HCT116 (cell line): ENCODE data around the gene DPM2. TPM values are rescaled to one million over a fixed set of nuclear protein-coding genes. Genes with fewer than 3 reads are reported as not detected.

ENCODE experiments used
- ATAC-seq: fragments of 200-7000 bp; cut with Tn5 transposase; 2 replicates; pipeline ENCODE4 v1.9.1; 2020; ENCODE audit warnings: mild to moderate bottlenecking, moderate library complexity
- BruUV-seq: library from RNA; stranded (reverse); fragments of 400-500 nt; replicated peaks from 2 replicates; lab custom pipeline; 2021; lab: Mats Ljungman, UMichigan
- CTCF ChIA-PET: fragments of 300-600 bp; sonication (Branson Sonifier 250); formaldehyde crosslinking; loops from one replicate; lab custom pipeline; 2021; ENCODE audit warnings: antibody characterized with exemption; lab: Charles Lee
- POLR2A ChIA-PET: fragments of 300-600, 350-600 bp; sonication (Branson Sonifier 250); formaldehyde crosslinking; loops from one replicate; lab custom pipeline; 2021; ENCODE audit warnings: antibody characterized with exemption; lab: Charles Lee
- RAD21 ChIA-PET, 2 experiments: fragments of 300-600 bp; sonication (Branson Sonifier 250); formaldehyde crosslinking; loops; one replicate each; lab custom pipeline; 2023; ENCODE audit warnings: low total read pairs in 2 of 2; ENCODE audit not compliant: uncharacterized antibody in 2 of 2, unreplicated experiment in 2 of 2, low non-redundant PET in 1 of 2; lab: Charles Lee
- DNase-seq: peaks from one replicate; pipeline ENCODE4 v3.0.0-alpha.2; 2010; ENCODE audit warnings: low read depth, low spot score
- H2AFZ ChIP-seq: fragments of 200-600 bp; shearing (Covaris generic), sonication (generic); 2 replicates; pipeline ENCODE4 v1.6.1; 2017; ENCODE audit warnings: low read depth, mixed run types, mixed read lengths, antibody characterized with exemption, low read length; ENCODE audit not compliant: poor library complexity, severe bottlenecking
- H3K27ac ChIP-seq: 2 replicates; pipeline ENCODE4 v1.5.1; 2012; ENCODE audit warnings: low read depth, low read length
- H3K27me3 ChIP-seq: fragments of 200-600 bp; sonication (generic); 2 replicates; pipeline ENCODE4 v1.6.1; 2016; ENCODE audit warnings: mixed run types, low read length, mixed read lengths; ENCODE audit not compliant: insufficient read depth
- H3K36me3 ChIP-seq, 2 experiments: fragments of 200-500 bp in 1 of 2; fragments of 200-600 bp in 1 of 2; sonication (Bioruptor generic) in 1 of 2; sonication (generic) in 1 of 2; 2 replicates each; pipeline versions ENCODE4 v1.5.1 to v1.6.1; 2014 to 2016; ENCODE audit warnings: low read length in 2 of 2, inconsistent platforms in 1 of 2, mixed read lengths in 1 of 2, mixed run types in 1 of 2; ENCODE audit not compliant: insufficient read depth in 2 of 2, control insufficient read depth in 1 of 2
- H3K4me1 ChIP-seq, 2 experiments: fragments of 200-600 bp in 1 of 2; sonication (generic) in 1 of 2; 2 replicates each; pipeline versions ENCODE4 v1.5.1 to v1.6.1; 2012 to 2017; ENCODE audit warnings: low read length in 2 of 2, inconsistent platforms in 1 of 2, mild to moderate bottlenecking in 1 of 2, mixed read lengths in 1 of 2, mixed run types in 1 of 2, moderate library complexity in 1 of 2; ENCODE audit not compliant: insufficient read depth in 2 of 2, control insufficient read depth in 1 of 2
- H3K4me2 ChIP-seq: fragments of 200-600 bp; sonication (generic); 2 replicates; pipeline ENCODE4 v1.6.1; 2017; ENCODE audit warnings: mixed run types, low read length, mixed read lengths
- H3K4me3 ChIP-seq, 2 experiments: fragments of 200-600 bp in 1 of 2; sonication (generic) in 1 of 2; replicated peaks in 1 of 2; 2 replicates each; pipeline ENCODE4 v1.5.1; 2011 to 2016; ENCODE audit warnings: low read length in 2 of 2, control low read depth in 1 of 2, low read depth in 1 of 2, mild to moderate bottlenecking in 1 of 2, mixed read lengths in 1 of 2, mixed run types in 1 of 2
- H3K79me2 ChIP-seq: fragments of 200-600 bp; sonication (generic); 2 replicates; pipeline ENCODE4 v1.6.1; 2017; ENCODE audit warnings: mild to moderate bottlenecking, mixed run types, low read length, moderate library complexity, mixed read lengths; ENCODE audit not compliant: insufficient read depth
- H3K9ac ChIP-seq: fragments of 200-600 bp; sonication (generic); 2 replicates; pipeline ENCODE4 v1.6.1; 2016; ENCODE audit warnings: low read length, mixed read lengths
- H3K9me2 ChIP-seq: fragments of 200-600 bp; sonication (generic), shearing (Covaris generic); 2 replicates; pipeline ENCODE4 v1.6.1; 2017; ENCODE audit warnings: mixed run types, mild to moderate bottlenecking, moderate library complexity; ENCODE audit not compliant: insufficient read depth
- H3K9me3 ChIP-seq, 2 experiments: fragments of 200-500 bp in 1 of 2; fragments of 200-600 bp in 1 of 2; sonication (Bioruptor generic) in 1 of 2; sonication (generic) in 1 of 2; 2 replicates each; pipeline ENCODE4 v1.6.1; 2014 to 2017; ENCODE audit warnings: low read length in 2 of 2, mixed read lengths in 2 of 2, inconsistent platforms in 1 of 2, low read depth in 1 of 2, mild to moderate bottlenecking in 1 of 2, mixed run types in 1 of 2, moderate library complexity in 1 of 2; ENCODE audit not compliant: control insufficient read depth in 1 of 2, insufficient read depth in 1 of 2
- H4K20me1 ChIP-seq: fragments of 200-600 bp; sonication (generic), shearing (Covaris generic); 2 replicates; pipeline ENCODE4 v1.6.1; 2017; ENCODE audit warnings: mixed run types, mild to moderate bottlenecking, moderate library complexity; ENCODE audit not compliant: insufficient read depth
- ATF3 ChIP-seq: IDR thresholded peaks from 2 replicates; pipeline ENCODE4 v1.6.1; 2012
- CBX3 ChIP-seq: IDR thresholded peaks from 2 replicates; pipeline ENCODE4 v1.6.1; 2012; ENCODE audit warnings: low read depth
- CEBPB ChIP-seq: IDR thresholded peaks from 2 replicates; pipeline ENCODE4 v1.6.1; 2012; ENCODE audit warnings: low read depth
- CTCF ChIP-seq, 3 experiments: fragments of 200-600 bp in 1 of 3; sonication (generic) in 1 of 3; IDR thresholded peaks in 2 of 3; conservative IDR thresholded peaks in 1 of 3; 2 replicates each; pipeline ENCODE4 v1.5.1; 2012 to 2017; ENCODE audit warnings: low read depth in 2 of 3, low read length in 2 of 3, antibody characterized with exemption in 1 of 3, borderline replicate concordance in 1 of 3, control low read depth in 1 of 3, mild to moderate bottlenecking in 1 of 3, mixed read lengths in 1 of 3, mixed run types in 1 of 3, moderate library complexity in 1 of 3; ENCODE audit not compliant: insufficient read depth in 1 of 3
- ELF1 ChIP-seq: IDR thresholded peaks from 2 replicates; pipeline ENCODE4 v1.6.1; 2012; ENCODE audit warnings: low read depth, borderline replicate concordance
- EZH2 ChIP-seq: fragments of 200-600 bp; sonication (generic); IDR thresholded peaks from 2 replicates; pipeline ENCODE4 v1.6.1; 2017; ENCODE audit warnings: antibody characterized with exemption, mixed run types
- EZH2phosphoT487 ChIP-seq: fragments of 200-600 bp; IDR thresholded peaks from 2 replicates; pipeline ENCODE4 v1.6.1; 2018; ENCODE audit warnings: antibody characterized with exemption, borderline replicate concordance
- FOSL1 ChIP-seq: IDR thresholded peaks from 2 replicates; pipeline ENCODE4 v1.6.1; 2012; ENCODE audit warnings: low read depth
- JUND ChIP-seq: IDR thresholded peaks from 2 replicates; pipeline ENCODE4 v1.6.1; 2012
- POLR2A ChIP-seq: IDR thresholded peaks from 2 replicates; pipeline ENCODE4 v1.7.0; 2011; ENCODE audit warnings: borderline replicate concordance; ENCODE audit not compliant: insufficient read depth, insufficient read length; ENCODE audit errors: extremely low read depth
- POLR2AphosphoS5 ChIP-seq: IDR thresholded peaks from 2 replicates; pipeline ENCODE4 v1.6.1; 2011; ENCODE audit warnings: mild to moderate bottlenecking, low read depth, low read length, moderate library complexity
- RAD21 ChIP-seq: IDR thresholded peaks from 2 replicates; pipeline ENCODE4 v1.6.1; 2012; ENCODE audit warnings: low read depth, mild to moderate bottlenecking
- SRF ChIP-seq: IDR thresholded peaks from 2 replicates; pipeline ENCODE4 v1.6.1; 2012; ENCODE audit warnings: low read depth
- TCF7L2 ChIP-seq: IDR thresholded peaks from 2 replicates; pipeline ENCODE4 v1.7.0; 2011; ENCODE audit warnings: borderline replicate concordance, inconsistent platforms; ENCODE audit not compliant: insufficient read depth, insufficient read length; ENCODE audit errors: extremely low read depth
- YY1 ChIP-seq: IDR thresholded peaks from 2 replicates; pipeline ENCODE4 v1.6.1; 2011; ENCODE audit warnings: low read length, low read depth, moderate library complexity, mild to moderate bottlenecking; ENCODE audit not compliant: insufficient replicate concordance; ENCODE audit errors: extremely low read depth
- ZBTB33 ChIP-seq: IDR thresholded peaks from 2 replicates; pipeline ENCODE4 v1.6.1; 2011; ENCODE audit warnings: mild to moderate bottlenecking, low read length, moderate library complexity; ENCODE audit not compliant: insufficient replicate concordance; ENCODE audit errors: extremely low read depth
- ZFX ChIP-seq: fragments of 450-650 bp; IDR thresholded peaks from 2 replicates; pipeline ENCODE4 v1.6.1; 2017
- ZNF274 ChIP-seq: fragments of 200-500 bp; sonication (Bioruptor generic); IDR thresholded peaks from 2 replicates; pipeline ENCODE4 v1.6.1; 2014; ENCODE audit warnings: mild to moderate bottlenecking, low read depth, low read length, inconsistent platforms
- intact Hi-C: fragments of 100-400 bp; cut with micrococcal nuclease; formaldehyde crosslinking; loops from 2 replicates; pipeline ENCODE4 v1.10.0; 2022
- total RNA-seq: library from RNA; stranded (reverse); gene quantifications from one replicate; pipeline ENCODE4 v1.2.1, GENCODE V29; 2021; ENCODE audit not compliant: unreplicated experiment

Gene DPM2
- total RNA-seq, 1 experiment from 2014 or later = 54.6 TPM

- peaks cover 50 to 81% of the 10 kb centered on the region in 2 experiments for H3K4me1 ChIP-seq
- H3K4me3 ChIP-seq = no peak overlapping the region
- intact Hi-C loops = loop anchor here (1.0 kb wide), 2 partner anchors 185 to 330 kb away; partner anchors contain the start of gene TOR2A
- H3K9me2 ChIP-seq = no peaks in the 10 kb centered on the region
- H3K4me2 ChIP-seq = peak overlapping the region; percentile 79; the same call in 1 of the 2 replicates
- no peaks in the 10 kb centered on the region for H3K36me3 ChIP-seq
- BruUV-seq = no TSS peak
- H3K79me2 ChIP-seq = peaks cover 9% of the 10 kb centered on the region
- ChIA-PET POLR2A (interaction anchor here (0.8 to 1.4 kb wide), 7 partner anchors 8 to 186 kb away, joined by 3 to 5 read pairs (median 3); partner anchors contain the start of genes SLC25A25 and TOR2A), RAD21 (interaction anchor here (0.6 to 1.3 kb wide), 5 partner anchors 51 to 331 kb away, joined by 3 to 7 read pairs (median 4); partner anchors contain the start of gene TOR2A (in 1 of the 2)), CTCF (interaction anchor here (0.6 to 3.0 kb wide), 17 partner anchors 12 to 417 kb away, joined by 3 to 19 read pairs (median 5); partner anchors contain the start of genes CDK9, FPGS and TOR2A)
- no peaks in the 10 kb centered on the region for H4K20me1 ChIP-seq
- DNase-seq = no peak
- no peaks in the 10 kb centered on the region for H3K9me3 ChIP-seq
- H3K9ac ChIP-seq = peak overlapping the region; percentile 68; the same call in 1 of the 2 replicates
- H2AFZ ChIP-seq = no peak overlapping the region
- H3K27me3 ChIP-seq = no peaks in the 10 kb centered on the region
- TF ChIP-seq ZNF274 (no peak), JUND (no peak), CTCF (IDR thresholded peaks at IDR 0.05 in 2 of 3, conservative IDR thresholded peaks at IDR 0.05 in 1 of 3; ENCODE audit: borderline replicate concordance in 1 of 3, insufficient read depth in 1 of 3, low read depth in 2 of 3, low read length in 2 of 3) (no peak), POLR2A (no peak), ZFX (no peak), ZBTB33 (no peak), FOSL1 (no peak), POLR2AphosphoS5 (no peak), ATF3 (no peak), CBX3 (no peak), EZH2 (no peak), SRF (no peak), CEBPB (no peak), ELF1 (no peak), TCF7L2 (no peak), YY1 (no peak), EZH2phosphoT487 (no peak), RAD21 (no peak)
- peak overlapping the region; percentile 96 for H3K27ac ChIP-seq
- no peak for ATAC-seq
Measured at GRCh38 chr9:127920794-127921193, 16.9 kb downstream of the DPM2 start.
